Measurements from ENCODE around the gene KIRREL3.

- TF ChIP-seq YY1 (IDR thresholded peaks at IDR 0.05; ENCODE audit: insufficient read depth, insufficient read length) (no peak), SUZ12 (IDR thresholded peaks at IDR 0.05; ENCODE audit: extremely low read depth, insufficient read depth, insufficient read length) (no peak), ZNF274 (IDR thresholded peaks at IDR 0.05; ENCODE audit: low read depth, low read length) (no peak)
Measured at GRCh38 chr11:126920833-126921232, 79.7 kb downstream of the KIRREL3 start.

Measured in NT2/D1 (cell line).